ENCODE data around the gene EFCAB12.
"Not testable (repeated sequence)": the region's sequence is repeated elsewhere in the genome, so short reads cannot be mapped to it uniquely, and the experiment has no call there.

DNA sequence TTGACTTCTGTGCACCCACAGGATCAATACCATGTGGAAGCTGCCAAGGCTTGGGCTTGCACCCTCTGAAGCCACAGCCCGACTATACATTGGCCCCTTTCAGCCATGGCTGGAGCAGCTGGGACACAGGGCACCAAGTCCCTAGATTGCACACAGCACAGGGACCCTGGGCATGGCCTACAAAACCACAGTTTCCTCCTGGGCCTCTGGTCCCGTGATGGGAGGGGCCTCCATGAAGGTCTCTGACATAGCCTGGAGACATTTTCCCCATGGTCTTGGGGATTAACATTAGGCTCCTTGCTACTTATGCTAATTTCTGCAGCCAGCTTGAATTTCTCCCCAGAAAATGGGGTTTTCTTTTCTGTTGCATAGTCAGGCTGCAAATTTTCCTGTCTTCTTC, 63.6 kb downstream of the EFCAB12 start:
- TF ChIP-seq MAZ (IDR thresholded peaks at IDR 0.05; ENCODE audit: borderline replicate concordance, low read depth, low read length); POLR2A (IDR thresholded peaks at IDR 0.05; ENCODE audit: low read depth, low read length); RCOR1 (IDR thresholded peaks at IDR 0.05; ENCODE audit: insufficient replicate concordance, low read length); MAFK (IDR thresholded peaks at IDR 0.05; ENCODE audit: low read depth, low read length); RAD21 (IDR thresholded peaks at IDR 0.05; ENCODE audit: low read length); NFE2L2 (IDR thresholded peaks at IDR 0.05; ENCODE audit: low read depth, low read length); MXI1 (IDR thresholded peaks at IDR 0.05; ENCODE audit: borderline replicate concordance, low read depth, low read length); SMC3 (IDR thresholded peaks at IDR 0.05; ENCODE audit: low read depth, low read length); CHD1 (IDR thresholded peaks at IDR 0.05; ENCODE audit: low read depth, low read length): not testable (repeated sequence)
- TF ChIP-seq, protein P1, sequence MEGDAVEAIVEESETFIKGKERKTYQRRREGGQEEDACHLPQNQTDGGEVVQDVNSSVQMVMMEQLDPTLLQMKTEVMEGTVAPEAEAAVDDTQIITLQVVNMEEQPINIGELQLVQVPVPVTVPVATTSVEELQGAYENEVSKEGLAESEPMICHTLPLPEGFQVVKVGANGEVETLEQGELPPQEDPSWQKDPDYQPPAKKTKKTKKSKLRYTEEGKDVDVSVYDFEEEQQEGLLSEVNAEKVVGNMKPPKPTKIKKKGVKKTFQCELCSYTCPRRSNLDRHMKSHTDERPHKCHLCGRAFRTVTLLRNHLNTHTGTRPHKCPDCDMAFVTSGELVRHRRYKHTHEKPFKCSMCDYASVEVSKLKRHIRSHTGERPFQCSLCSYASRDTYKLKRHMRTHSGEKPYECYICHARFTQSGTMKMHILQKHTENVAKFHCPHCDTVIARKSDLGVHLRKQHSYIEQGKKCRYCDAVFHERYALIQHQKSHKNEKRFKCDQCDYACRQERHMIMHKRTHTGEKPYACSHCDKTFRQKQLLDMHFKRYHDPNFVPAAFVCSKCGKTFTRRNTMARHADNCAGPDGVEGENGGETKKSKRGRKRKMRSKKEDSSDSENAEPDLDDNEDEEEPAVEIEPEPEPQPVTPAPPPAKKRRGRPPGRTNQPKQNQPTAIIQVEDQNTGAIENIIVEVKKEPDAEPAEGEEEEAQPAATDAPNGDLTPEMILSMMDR (conservative IDR thresholded peaks at IDR 0.05; ENCODE audit: low read depth, low read length) = not testable (repeated sequence)
- TF ChIP-seq, protein P2, sequence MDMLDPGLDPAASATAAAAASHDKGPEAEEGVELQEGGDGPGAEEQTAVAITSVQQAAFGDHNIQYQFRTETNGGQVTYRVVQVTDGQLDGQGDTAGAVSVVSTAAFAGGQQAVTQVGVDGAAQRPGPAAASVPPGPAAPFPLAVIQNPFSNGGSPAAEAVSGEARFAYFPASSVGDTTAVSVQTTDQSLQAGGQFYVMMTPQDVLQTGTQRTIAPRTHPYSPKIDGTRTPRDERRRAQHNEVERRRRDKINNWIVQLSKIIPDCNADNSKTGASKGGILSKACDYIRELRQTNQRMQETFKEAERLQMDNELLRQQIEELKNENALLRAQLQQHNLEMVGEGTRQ (IDR thresholded peaks at IDR 0.05; ENCODE audit: low read depth, low read length) = not testable (repeated sequence)
- TF ChIP-seq, protein P3, sequence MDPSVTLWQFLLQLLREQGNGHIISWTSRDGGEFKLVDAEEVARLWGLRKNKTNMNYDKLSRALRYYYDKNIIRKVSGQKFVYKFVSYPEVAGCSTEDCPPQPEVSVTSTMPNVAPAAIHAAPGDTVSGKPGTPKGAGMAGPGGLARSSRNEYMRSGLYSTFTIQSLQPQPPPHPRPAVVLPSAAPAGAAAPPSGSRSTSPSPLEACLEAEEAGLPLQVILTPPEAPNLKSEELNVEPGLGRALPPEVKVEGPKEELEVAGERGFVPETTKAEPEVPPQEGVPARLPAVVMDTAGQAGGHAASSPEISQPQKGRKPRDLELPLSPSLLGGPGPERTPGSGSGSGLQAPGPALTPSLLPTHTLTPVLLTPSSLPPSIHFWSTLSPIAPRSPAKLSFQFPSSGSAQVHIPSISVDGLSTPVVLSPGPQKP (IDR thresholded peaks at IDR 0.05; ENCODE audit: borderline replicate concordance, low read depth, low read length) = not testable (repeated sequence)
